ENCODE measurements around the gene PXDN.

- no peak for TF ChIP-seq CTCF (conservative IDR thresholded peaks at IDR 0.05)
- no peak for TF ChIP-seq ZFX (IDR thresholded peaks at IDR 0.05)
These were observed 57.1 kb downstream of the PXDN start for GRCh38 chr2:1687254-1687653.

Measured in C4-2B (cell line).